Gastroesophageal sphincter (tissue), 3 donors: Measurements from ENCODE around the gene SIRPA.

Experiments
- CTCF ChIP-seq, 4 experiments: fragments of 200-600 bp in 2 of 4; fragments of 450-650 bp in 2 of 4; sonication (generic) in 1 of 4; IDR thresholded peaks; one replicate each; pipeline ENCODE4 v1.5.1; 2017 to 2019; ENCODE audit warnings: antibody characterized with exemption in 4 of 4, mild to moderate bottlenecking in 2 of 4, moderate library complexity in 2 of 4
- POLR2A ChIP-seq, 2 donors: fragments of 450-650 bp; IDR thresholded peaks; one replicate each; pipeline ENCODE4 v1.6.1; 2017; ENCODE audit warnings: antibody characterized with exemption in 2 of 2, mild to moderate bottlenecking in 2 of 2, moderate library complexity in 1 of 2
- POLR2AphosphoS5 ChIP-seq: sonication (generic); formaldehyde crosslinking; IDR thresholded peaks from one replicate; pipeline ENCODE4 v1.6.1; 2017; ENCODE audit warnings: antibody characterized with exemption

GRCh38 chr20:1987826-1988225 is 92.6 kb downstream of the SIRPA start:
- TF ChIP-seq CTCF (IDR thresholded peaks at IDR 0.05) (no peak), POLR2A (IDR thresholded peaks at IDR 0.05) (no peak), POLR2AphosphoS5 (no peak)
